ENCODE data around the gene FRYL. TPM values are rescaled to one million over a fixed set of nuclear protein-coding genes. Genes with fewer than 3 reads are reported as not detected.

FRYL gene
- polyA plus RNA-seq, 1 donor: 45.7 TPM

DNA sequence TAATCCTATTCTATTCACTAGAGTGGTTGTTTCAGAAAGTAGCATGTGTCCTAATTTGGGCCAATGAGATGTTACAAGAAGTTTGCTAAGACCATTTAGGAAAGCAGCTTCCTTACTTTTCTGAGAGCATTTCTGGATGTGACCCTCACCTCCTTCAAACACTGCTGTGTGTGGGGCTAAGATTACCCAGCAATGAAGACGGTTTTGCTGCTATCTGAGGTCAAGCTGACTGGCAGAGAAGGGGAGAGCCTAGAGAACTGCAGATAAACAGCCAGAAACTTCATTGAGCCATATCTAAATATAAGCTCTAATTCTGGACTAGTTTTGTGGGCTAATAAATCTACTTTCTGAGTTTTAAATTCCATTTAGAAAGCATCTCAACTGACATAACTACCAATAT lies 253.7 kb downstream of the FRYL start:
- H3K36me3 ChIP-seq (ENCODE audit: control insufficient read depth, insufficient read depth, low read length): peaks cover 75% of the 10 kb centered on the region
- no peaks in the 10 kb centered on the region for H3K4me1 ChIP-seq (ENCODE audit: control insufficient read depth, insufficient read depth, low read length)
- no peak overlapping the region for H3K27ac ChIP-seq (ENCODE audit: low read length)
- no peak overlapping the region for H3K4me3 ChIP-seq (ENCODE audit: low read length)
- 100% methylated on average over 1 of the region's 1 CpG for WGBS (ENCODE audit: insufficient coverage, low lambda C conversion rate)
- no peaks in the 10 kb centered on the region for H3K27me3 ChIP-seq (ENCODE audit: control insufficient read depth, insufficient read depth, low read length)
- no peak for DNase-seq
- no peaks in the 10 kb centered on the region for H3K9me3 ChIP-seq (ENCODE audit: control insufficient read depth, low read depth, low read length)

DNA sequence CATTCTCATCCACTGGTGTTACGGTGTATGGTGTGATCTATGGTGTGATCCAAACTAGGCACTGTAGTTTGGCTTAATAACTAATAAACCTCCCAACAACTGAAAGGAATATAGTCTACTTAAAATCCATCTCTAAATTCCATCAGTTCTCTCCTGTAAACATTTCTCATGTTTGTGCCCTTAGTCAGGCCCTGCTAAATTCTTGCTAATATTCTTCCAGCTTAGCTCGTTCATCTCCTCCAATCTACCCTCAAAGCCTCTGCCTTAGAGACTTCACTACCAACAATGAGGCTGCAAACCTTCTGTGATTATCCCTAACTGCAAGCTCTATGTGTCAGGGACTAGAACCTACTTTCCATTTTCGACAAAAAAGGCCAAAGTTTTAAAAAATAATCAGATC lies 261.9 kb downstream of the FRYL start:
- 100% methylated on average over 1 of the region's 3 CpGs for WGBS (ENCODE audit: insufficient coverage, low lambda C conversion rate)
- no peak for DNase-seq
- Histone ChIP-seq H3K4me1 (ENCODE audit: control insufficient read depth, insufficient read depth, low read length) (no peaks in the 10 kb centered on the region), H3K4me3 (ENCODE audit: low read length) (no peak overlapping the region), H3K27me3 (ENCODE audit: control insufficient read depth, insufficient read depth, low read length) (no peaks in the 10 kb centered on the region), H3K27ac (ENCODE audit: low read length) (no peak overlapping the region), H3K9me3 (ENCODE audit: control insufficient read depth, low read depth, low read length) (no peaks in the 10 kb centered on the region), H3K36me3 (ENCODE audit: control insufficient read depth, insufficient read depth, low read length) (peaks cover 61% of the 10 kb centered on the region)

DNA sequence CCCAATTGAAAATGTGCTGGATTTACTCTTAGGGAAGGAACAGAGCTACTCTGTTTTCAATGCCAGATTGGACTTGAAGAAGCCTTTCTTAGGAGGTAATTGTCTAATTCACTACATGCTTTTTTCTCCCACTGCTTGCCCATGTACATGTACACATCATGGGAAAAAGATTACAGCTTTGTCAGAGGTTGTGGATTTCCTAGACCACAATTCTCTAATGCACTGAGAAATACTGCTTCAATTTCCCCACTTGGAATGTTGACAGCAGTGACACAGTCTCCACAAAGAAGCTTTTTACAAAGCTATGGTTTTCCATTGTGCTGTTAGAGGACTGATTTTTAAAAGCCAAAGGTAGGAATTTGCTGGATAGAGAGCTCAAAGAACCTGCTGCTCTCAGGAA lies 270.5 kb downstream of the FRYL start:
- peaks cover 64% of the 10 kb centered on the region for H3K36me3 ChIP-seq (ENCODE audit: control insufficient read depth, insufficient read depth, low read length)
- no peak overlapping the region for H3K27ac ChIP-seq (ENCODE audit: low read length)

DNA sequence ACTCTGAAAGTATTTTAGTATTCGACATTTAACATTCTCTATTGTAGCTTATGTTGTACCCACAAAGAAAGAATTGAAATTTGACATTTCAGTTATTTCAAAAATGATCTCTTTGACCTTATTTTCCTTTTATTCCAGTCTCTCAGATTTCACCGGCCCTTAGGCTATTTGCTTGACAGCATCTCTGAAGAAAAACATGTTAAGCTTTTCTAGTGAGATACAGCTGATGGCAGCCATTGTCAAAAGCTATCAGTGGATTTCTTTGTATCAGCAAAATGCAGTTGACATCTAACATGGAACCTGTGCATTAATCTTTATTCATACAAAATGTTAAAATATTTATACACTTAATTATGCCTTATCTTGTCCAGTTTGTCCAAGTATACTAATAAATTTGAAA lies 273.4 kb downstream of the FRYL start:
- Histone ChIP-seq H3K36me3 (ENCODE audit: control insufficient read depth, insufficient read depth, low read length) (peaks cover 45% of the 10 kb centered on the region), H3K27me3 (ENCODE audit: control insufficient read depth, insufficient read depth, low read length) (no peaks in the 10 kb centered on the region), H3K4me3 (ENCODE audit: low read length) (no peak overlapping the region), H3K4me1 (ENCODE audit: control insufficient read depth, insufficient read depth, low read length) (no peaks in the 10 kb centered on the region), H3K27ac (ENCODE audit: low read length) (no peak overlapping the region), H3K9me3 (ENCODE audit: control insufficient read depth, low read depth, low read length) (no peaks in the 10 kb centered on the region)
- 100% methylated on average over 2 of the region's 2 CpGs for WGBS (ENCODE audit: insufficient coverage, low lambda C conversion rate)
- no peak for DNase-seq

More for the DNA sequence above, 270.5 kb downstream of the FRYL start:
- no peaks in the 10 kb centered on the region for H3K9me3 ChIP-seq (ENCODE audit: control insufficient read depth, low read depth, low read length)
- H3K4me3 ChIP-seq (ENCODE audit: low read length): no peak overlapping the region
- no peaks in the 10 kb centered on the region for H3K27me3 ChIP-seq (ENCODE audit: control insufficient read depth, insufficient read depth, low read length)
- no peak for DNase-seq
- H3K4me1 ChIP-seq (ENCODE audit: control insufficient read depth, insufficient read depth, low read length): no peaks in the 10 kb centered on the region

DNA sequence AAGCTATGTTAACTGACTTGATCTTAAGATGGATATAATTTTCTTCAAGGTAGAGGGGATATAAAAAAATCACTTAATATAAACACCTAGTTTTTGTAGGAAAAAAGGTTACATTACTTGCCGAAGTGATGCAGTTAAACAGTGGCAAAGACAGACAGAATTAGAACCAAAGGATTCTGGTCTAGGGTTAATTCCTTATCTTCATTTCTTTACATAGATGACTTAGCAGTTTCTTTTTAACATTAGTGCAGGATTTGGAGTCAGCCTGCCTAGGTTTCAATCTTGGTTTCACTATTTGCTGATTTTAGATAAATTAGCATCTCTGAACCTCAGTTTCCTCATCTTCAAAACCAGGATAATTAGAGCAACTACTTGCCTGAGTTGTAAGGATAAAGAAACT lies 275.7 kb downstream of the FRYL start:
- no peaks in the 10 kb centered on the region for H3K4me1 ChIP-seq (ENCODE audit: control insufficient read depth, insufficient read depth, low read length)
- no CpG with 5 or more reads among the region's 1 CpG for WGBS (ENCODE audit: insufficient coverage, low lambda C conversion rate)
- no peaks in the 10 kb centered on the region for H3K9me3 ChIP-seq (ENCODE audit: control insufficient read depth, low read depth, low read length)
- H3K4me3 ChIP-seq (ENCODE audit: low read length): no peak overlapping the region
- H3K27me3 ChIP-seq (ENCODE audit: control insufficient read depth, insufficient read depth, low read length): no peaks in the 10 kb centered on the region
- no peak for DNase-seq
- H3K36me3 ChIP-seq (ENCODE audit: control insufficient read depth, insufficient read depth, low read length): peaks cover 35% of the 10 kb centered on the region
- H3K27ac ChIP-seq (ENCODE audit: low read length): no peak overlapping the region

DNA sequence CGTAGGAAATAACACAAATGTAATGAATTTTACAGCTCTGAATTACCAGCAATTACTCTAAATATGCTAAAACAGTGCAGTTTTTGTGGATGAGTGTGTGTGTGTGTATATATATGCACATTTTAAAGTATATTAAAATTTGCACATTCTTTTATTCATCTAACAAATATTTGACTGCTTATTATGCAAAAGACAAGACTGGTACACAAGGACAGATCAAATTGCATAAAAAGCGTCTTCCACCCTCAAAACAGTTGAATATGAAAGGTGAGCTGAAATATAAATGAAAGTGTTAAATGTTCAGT lies 276.1 kb downstream of the FRYL start:
- no peak overlapping the region for H3K4me3 ChIP-seq (ENCODE audit: low read length)

DNA sequence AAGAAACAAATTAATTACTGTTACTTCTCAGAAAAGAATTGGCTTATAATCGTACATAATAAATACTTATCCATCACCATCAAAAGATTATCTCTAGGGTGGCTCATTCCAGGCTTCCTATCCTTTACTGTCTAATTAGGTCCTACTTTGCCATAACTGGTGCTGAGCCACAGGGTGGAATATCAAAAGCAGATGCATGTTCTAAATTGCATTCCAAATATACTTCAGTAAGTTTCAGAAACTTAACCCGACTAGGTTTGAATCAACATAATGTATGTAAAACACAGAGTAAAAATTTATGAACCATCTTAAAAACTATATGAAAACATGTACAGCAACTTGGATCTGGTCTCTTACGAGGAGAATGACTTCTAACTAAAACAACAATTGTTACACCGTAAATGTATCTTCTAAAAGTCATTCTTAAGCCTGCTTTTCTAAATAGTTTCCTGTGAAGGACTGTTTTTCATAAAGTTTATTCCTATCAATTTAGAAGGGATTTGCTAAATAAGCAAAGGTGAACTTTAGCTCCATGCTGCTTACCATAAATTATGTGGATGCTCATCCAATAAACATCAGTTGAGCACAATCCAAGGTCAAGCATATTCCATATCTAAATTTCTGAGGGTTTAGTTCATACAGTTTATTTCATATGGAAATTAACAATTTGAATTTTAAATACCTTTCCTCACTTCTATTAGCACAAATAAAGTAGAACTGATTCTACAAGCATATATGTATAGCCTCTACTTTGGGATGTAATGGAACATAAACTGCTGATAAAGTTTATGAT lies 276.6 kb downstream of the FRYL start:
- Histone ChIP-seq H3K4me3 (ENCODE audit: low read length) (no peak overlapping the region), H3K36me3 (ENCODE audit: control insufficient read depth, insufficient read depth, low read length) (peaks cover 37% of the 10 kb centered on the region)

More for the DNA sequence above, 276.1 kb downstream of the FRYL start:
- Histone ChIP-seq H3K9me3 (ENCODE audit: control insufficient read depth, low read depth, low read length) (no peaks in the 10 kb centered on the region), H3K36me3 (ENCODE audit: control insufficient read depth, insufficient read depth, low read length) (peaks cover 37% of the 10 kb centered on the region), H3K27ac (ENCODE audit: low read length) (no peak overlapping the region), H3K27me3 (ENCODE audit: control insufficient read depth, insufficient read depth, low read length) (no peaks in the 10 kb centered on the region), H3K4me1 (ENCODE audit: control insufficient read depth, insufficient read depth, low read length) (no peaks in the 10 kb centered on the region)
- WGBS (ENCODE audit: insufficient coverage, low lambda C conversion rate): 100% methylated on average over 1 of the region's 2 CpGs
- no peak for DNase-seq

DNA sequence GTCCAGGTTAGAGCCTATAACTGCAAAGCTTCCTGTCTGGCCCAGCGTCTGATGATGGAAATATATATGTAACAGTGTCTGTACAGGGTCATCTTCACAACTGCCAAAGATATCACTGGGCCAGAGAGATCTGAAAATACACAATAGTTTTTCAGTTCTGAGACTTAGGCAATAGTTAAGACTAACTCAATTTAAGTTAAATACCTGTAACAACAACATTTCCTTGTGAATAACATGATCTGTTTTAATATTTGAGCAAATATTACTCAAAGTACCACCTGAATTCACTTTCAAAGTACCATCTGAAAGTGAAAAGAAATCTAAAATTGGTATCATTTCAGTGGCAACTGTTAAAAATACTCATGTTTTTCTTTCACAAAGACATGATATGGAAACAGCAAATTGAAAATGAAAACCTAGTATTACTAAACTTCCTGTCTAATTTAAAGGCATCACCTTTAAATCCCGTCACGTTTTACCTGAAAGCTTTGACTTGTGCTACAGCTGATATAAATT lies 280.5 kb downstream of the FRYL start:
- Histone ChIP-seq H3K4me1 (ENCODE audit: control insufficient read depth, insufficient read depth, low read length) (no peaks in the 10 kb centered on the region), H3K9me3 (ENCODE audit: control insufficient read depth, low read depth, low read length) (no peaks in the 10 kb centered on the region), H3K27ac (ENCODE audit: low read length) (no peak overlapping the region), H3K4me3 (ENCODE audit: low read length) (no peak overlapping the region), H3K36me3 (ENCODE audit: control insufficient read depth, insufficient read depth, low read length) (peaks cover 22% of the 10 kb centered on the region), H3K27me3 (ENCODE audit: control insufficient read depth, insufficient read depth, low read length) (no peaks in the 10 kb centered on the region)
- WGBS (ENCODE audit: insufficient coverage, low lambda C conversion rate): 100% methylated on average over 1 of the region's 3 CpGs
- no peak for DNase-seq

More for the DNA sequence above, 276.6 kb downstream of the FRYL start:
- no peak for DNase-seq
- H3K4me1 ChIP-seq (ENCODE audit: control insufficient read depth, insufficient read depth, low read length): no peaks in the 10 kb centered on the region
- no peaks in the 10 kb centered on the region for H3K9me3 ChIP-seq (ENCODE audit: control insufficient read depth, low read depth, low read length)
- no peaks in the 10 kb centered on the region for H3K27me3 ChIP-seq (ENCODE audit: control insufficient read depth, insufficient read depth, low read length)
- WGBS (ENCODE audit: insufficient coverage, low lambda C conversion rate): 41% methylated on average over 2 of the region's 4 CpGs
- H3K27ac ChIP-seq (ENCODE audit: low read length): no peak overlapping the region

DNA sequence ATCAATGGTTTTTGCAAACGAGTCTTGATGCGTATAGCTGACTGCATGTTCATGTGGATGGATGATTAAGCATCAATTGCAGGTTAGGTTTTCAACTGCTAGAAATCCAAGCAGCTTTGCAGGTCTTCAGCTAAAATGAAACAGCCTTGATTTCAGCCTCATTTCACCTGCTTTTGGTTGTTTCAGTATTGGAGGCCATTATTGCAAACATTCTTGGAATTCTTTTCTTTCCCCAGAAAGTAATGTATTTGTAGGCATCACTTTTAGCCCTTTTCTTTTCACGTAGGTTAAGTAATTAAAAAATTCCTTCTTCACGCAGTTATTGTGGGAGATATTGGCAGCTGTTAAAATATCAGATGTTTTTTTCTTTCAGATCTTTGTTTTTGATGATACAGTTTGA lies 281.2 kb downstream of the FRYL start:
- H3K27me3 ChIP-seq (ENCODE audit: control insufficient read depth, insufficient read depth, low read length): no peaks in the 10 kb centered on the region
- H3K36me3 ChIP-seq (ENCODE audit: control insufficient read depth, insufficient read depth, low read length): peaks cover 22% of the 10 kb centered on the region
- 100% methylated on average over 1 of the region's 4 CpGs for WGBS (ENCODE audit: insufficient coverage, low lambda C conversion rate)
- H3K27ac ChIP-seq (ENCODE audit: low read length): no peak overlapping the region
- H3K4me1 ChIP-seq (ENCODE audit: control insufficient read depth, insufficient read depth, low read length): no peaks in the 10 kb centered on the region
- no peaks in the 10 kb centered on the region for H3K9me3 ChIP-seq (ENCODE audit: control insufficient read depth, low read depth, low read length)
- no peak overlapping the region for H3K4me3 ChIP-seq (ENCODE audit: low read length)
- no peak for DNase-seq

DNA sequence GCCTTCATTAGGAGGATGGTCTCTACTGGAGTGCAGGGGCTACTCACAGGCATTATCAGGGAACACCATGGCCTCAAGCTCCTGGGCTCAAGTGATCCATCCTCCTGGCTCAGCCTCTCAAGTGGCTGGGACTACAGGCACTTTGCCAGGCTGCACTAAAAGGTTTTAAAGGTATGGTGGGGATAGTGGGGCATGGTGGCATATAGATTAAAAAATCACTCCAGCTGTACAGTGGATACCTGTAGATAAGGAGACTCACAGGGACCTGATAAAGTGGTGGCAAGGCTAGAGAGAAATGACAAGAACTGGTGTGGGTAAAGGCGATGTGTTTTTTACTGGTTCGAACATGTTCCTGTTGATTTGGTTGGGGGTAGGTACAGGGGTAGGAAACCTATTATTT lies 284.1 kb downstream of the FRYL start:
- H3K27me3 ChIP-seq (ENCODE audit: control insufficient read depth, insufficient read depth, low read length): peaks cover 28% of the 10 kb centered on the region
- no peak for DNase-seq
- no CpG with 5 or more reads among the region's 2 CpGs for WGBS (ENCODE audit: insufficient coverage, low lambda C conversion rate)
- H3K4me3 ChIP-seq (ENCODE audit: low read length): no peak overlapping the region
- no peaks in the 10 kb centered on the region for H3K9me3 ChIP-seq (ENCODE audit: control insufficient read depth, low read depth, low read length)
- H3K27ac ChIP-seq (ENCODE audit: low read length): no peak overlapping the region
- H3K36me3 ChIP-seq (ENCODE audit: control insufficient read depth, insufficient read depth, low read length): peaks cover 17% of the 10 kb centered on the region
- no peaks in the 10 kb centered on the region for H3K4me1 ChIP-seq (ENCODE audit: control insufficient read depth, insufficient read depth, low read length)

DNA sequence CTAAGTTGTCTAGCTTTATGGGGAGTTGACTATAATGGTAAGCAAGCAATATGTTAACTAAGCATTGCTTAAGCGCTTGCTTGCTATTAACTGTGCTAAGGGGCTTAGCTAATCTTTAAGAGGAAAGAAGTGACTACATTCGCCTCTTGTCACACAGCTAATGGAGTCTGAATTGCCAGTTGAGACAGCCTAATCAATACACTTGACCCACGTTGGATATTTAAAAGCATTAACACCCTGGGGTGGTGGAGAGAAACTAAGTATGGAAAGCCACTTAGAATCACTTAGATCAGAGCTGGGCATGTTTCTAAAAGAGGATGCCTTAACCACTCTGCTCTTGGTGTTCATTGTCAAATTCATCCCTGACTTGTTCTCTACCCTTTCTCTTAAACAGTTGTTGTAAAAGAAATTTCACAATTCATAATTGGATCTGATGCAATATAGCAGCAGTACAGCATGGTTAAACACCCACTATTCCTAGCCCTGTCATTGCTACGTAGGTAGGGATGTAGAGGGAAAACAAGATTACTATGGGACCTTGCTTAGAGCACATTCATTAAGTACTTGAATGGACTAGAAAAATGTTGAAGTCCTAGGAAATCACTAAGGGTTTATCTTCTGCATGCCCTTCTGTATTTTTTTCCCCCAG lies 286.5 kb downstream of the FRYL start:
- H3K9me3 ChIP-seq (ENCODE audit: control insufficient read depth, low read depth, low read length): no peaks in the 10 kb centered on the region
- no peak overlapping the region for H3K4me3 ChIP-seq (ENCODE audit: low read length)
- H3K4me1 ChIP-seq (ENCODE audit: control insufficient read depth, insufficient read depth, low read length): no peaks in the 10 kb centered on the region
- H3K27ac ChIP-seq (ENCODE audit: low read length): no peak overlapping the region
- no peak for DNase-seq
- peaks cover 47% of the 10 kb centered on the region for H3K27me3 ChIP-seq (ENCODE audit: control insufficient read depth, insufficient read depth, low read length)
- H3K36me3 ChIP-seq (ENCODE audit: control insufficient read depth, insufficient read depth, low read length): peaks cover 3% of the 10 kb centered on the region
- no CpG with 5 or more reads among the region's 4 CpGs for WGBS (ENCODE audit: insufficient coverage, low lambda C conversion rate)

Data from large intestine (tissue), 3 donors.